Type B pancreatic cell (in vitro differentiated cells): ENCODE data around the gene TREML4. TPM values are rescaled to one million over a fixed set of nuclear protein-coding genes. Genes with fewer than 3 reads are reported as not detected.

ENCODE experiments used
- DNase-seq: peaks from one replicate; pipeline ENCODE4 v3.0.0; 2021; ENCODE audit warnings: mixed read lengths; ENCODE audit not compliant: unreplicated experiment; ENCODE audit errors: extremely low spot score
- H3K27ac Mint-ChIP-seq: 2 replicates; pipeline ENCODE4 v1.8.0; 2021; ENCODE audit warnings: mild to moderate bottlenecking, mixed read lengths
- H3K27me3 Mint-ChIP-seq: 2 replicates; pipeline ENCODE4 v1.8.0; 2021; ENCODE audit warnings: mixed read lengths
- H3K36me3 Mint-ChIP-seq: 2 replicates; pipeline ENCODE4 v1.8.0; 2021; ENCODE audit warnings: mixed read lengths
- H3K4me1 Mint-ChIP-seq: one replicate; pipeline ENCODE4 v1.8.0; 2021; ENCODE audit warnings: mixed read lengths; ENCODE audit not compliant: unreplicated experiment
- H3K4me3 Mint-ChIP-seq: 2 replicates; pipeline ENCODE4 v1.8.0; 2021; ENCODE audit warnings: mild to moderate bottlenecking, mixed read lengths
- H3K9me3 Mint-ChIP-seq: 2 replicates; pipeline ENCODE4 v1.8.0; 2021; ENCODE audit warnings: mixed read lengths
- total RNA-seq: library from RNA; stranded (reverse); gene quantifications from 2 replicates; pipeline ENCODE4 v1.2.1, GENCODE V29; 2021; ENCODE audit warnings: low replicate concordance
- TF ChIP-seq, protein P1 (sequence below): fragments of 200-600 bp; sonication (generic); conservative IDR thresholded peaks from 2 replicates; pipeline ENCODE4 v1.5.0; 2021; ENCODE audit warnings: antibody characterized with exemption, mild to moderate bottlenecking

TREML4 gene
- total RNA-seq, 1 donor from 2014 or later = not detected

- H3K27ac Mint-ChIP-seq = no peak overlapping the region
- H3K9me3 Mint-ChIP-seq = peaks cover 3% of the 10 kb centered on the region
- no peaks in the 10 kb centered on the region for H3K27me3 Mint-ChIP-seq
- no peak overlapping the region for H3K4me3 Mint-ChIP-seq
- TF ChIP-seq, protein P1, sequence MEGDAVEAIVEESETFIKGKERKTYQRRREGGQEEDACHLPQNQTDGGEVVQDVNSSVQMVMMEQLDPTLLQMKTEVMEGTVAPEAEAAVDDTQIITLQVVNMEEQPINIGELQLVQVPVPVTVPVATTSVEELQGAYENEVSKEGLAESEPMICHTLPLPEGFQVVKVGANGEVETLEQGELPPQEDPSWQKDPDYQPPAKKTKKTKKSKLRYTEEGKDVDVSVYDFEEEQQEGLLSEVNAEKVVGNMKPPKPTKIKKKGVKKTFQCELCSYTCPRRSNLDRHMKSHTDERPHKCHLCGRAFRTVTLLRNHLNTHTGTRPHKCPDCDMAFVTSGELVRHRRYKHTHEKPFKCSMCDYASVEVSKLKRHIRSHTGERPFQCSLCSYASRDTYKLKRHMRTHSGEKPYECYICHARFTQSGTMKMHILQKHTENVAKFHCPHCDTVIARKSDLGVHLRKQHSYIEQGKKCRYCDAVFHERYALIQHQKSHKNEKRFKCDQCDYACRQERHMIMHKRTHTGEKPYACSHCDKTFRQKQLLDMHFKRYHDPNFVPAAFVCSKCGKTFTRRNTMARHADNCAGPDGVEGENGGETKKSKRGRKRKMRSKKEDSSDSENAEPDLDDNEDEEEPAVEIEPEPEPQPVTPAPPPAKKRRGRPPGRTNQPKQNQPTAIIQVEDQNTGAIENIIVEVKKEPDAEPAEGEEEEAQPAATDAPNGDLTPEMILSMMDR = no peak
- no peaks in the 10 kb centered on the region for H3K4me1 Mint-ChIP-seq
- H3K36me3 Mint-ChIP-seq = no peaks in the 10 kb centered on the region
- DNase-seq = no peak
These were observed 40.3 kb downstream of the TREML4 start for GRCh38 chr6:41268478-41268877.

DNA sequence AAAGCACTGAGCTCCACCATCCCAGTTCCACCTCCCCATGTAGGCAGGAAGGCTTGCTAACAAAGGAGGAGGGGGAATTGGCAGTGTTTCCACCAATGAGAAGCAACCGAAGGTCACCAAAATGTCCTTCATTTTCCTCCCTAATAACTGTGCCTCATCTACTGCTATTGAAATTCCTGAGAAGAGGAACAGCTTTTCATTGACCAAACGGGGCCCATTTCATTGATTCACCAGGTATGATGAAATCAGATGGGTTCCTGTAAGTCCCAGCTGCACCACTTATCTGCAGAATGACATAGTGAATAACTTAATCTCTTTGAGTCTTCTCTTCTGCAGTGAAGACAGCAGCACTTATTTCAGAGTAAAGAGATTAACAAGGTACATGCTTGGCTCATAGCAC lies 41.0 kb downstream of the TREML4 start:
- Mint-ChIP-seq H3K27me3 (no peaks in the 10 kb centered on the region), H3K9me3 (no peaks in the 10 kb centered on the region), H3K36me3 (no peaks in the 10 kb centered on the region), H3K4me1 (no peaks in the 10 kb centered on the region), H3K4me3 (no peak overlapping the region), H3K27ac (no peak overlapping the region)
- TF ChIP-seq, protein P1 = no peak
- no peak for DNase-seq

DNA sequence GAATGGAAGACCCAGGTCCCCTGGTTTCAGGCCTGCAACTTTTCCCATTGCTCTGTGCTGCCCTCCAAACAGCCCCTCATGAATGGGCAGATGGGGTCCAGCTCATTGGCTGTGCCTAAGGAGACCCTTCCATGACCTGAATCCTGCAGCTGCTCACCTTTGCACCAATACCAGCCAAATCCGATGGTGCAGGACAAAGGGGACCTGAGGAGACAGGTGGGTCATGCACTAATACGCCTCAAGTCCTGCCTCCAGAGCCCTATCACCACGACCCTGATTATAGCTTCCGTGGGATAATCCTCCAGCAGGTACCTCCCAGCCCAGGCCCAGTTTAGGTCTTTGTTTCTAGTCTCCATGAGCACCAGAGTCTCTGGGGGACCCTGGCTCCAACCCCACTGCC lies 41.6 kb downstream of the TREML4 start:
- H3K9me3 Mint-ChIP-seq = no peaks in the 10 kb centered on the region
- TF ChIP-seq, protein P1 = no peak

DNA sequence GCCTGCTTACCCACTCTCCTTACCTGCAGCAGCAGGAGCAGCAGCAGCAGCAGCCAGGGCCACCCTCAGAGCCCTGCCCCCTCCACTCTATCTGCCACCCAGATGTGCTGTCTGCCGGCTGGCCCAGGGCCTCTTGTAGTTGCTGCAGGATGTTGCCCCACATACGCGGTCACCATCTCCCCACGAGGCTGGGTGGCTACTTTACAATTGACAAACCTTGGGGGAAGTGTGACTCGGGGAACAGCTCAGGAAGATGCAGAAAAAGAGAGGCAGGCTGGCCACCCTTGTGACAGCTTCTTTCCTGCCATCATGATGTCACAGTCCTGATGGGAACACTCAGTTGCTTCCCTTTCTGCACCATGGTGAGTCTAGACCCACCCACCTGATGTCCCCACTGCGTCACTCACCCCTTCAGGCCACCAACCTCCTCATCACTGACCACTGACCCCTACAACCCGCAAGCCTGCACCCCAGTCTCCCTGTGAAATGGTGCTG lies 43.8 kb downstream of the TREML4 start:
- H3K27me3 Mint-ChIP-seq = peaks cover 21% of the 10 kb centered on the region
- TF ChIP-seq, protein P1 = no peak
- H3K4me3 Mint-ChIP-seq = no peak overlapping the region
- DNase-seq = no peak
- H3K36me3 Mint-ChIP-seq = no peaks in the 10 kb centered on the region
- H3K4me1 Mint-ChIP-seq = no peaks in the 10 kb centered on the region
- H3K9me3 Mint-ChIP-seq = no peaks in the 10 kb centered on the region
- H3K27ac Mint-ChIP-seq = no peak overlapping the region

More for the DNA sequence above, 41.6 kb downstream of the TREML4 start:
- Mint-ChIP-seq H3K36me3 (no peaks in the 10 kb centered on the region), H3K4me3 (no peak overlapping the region), H3K27me3 (peaks cover under 1% of the 10 kb centered on the region), H3K4me1 (no peaks in the 10 kb centered on the region), H3K27ac (no peak overlapping the region)
- DNase-seq = no peak

DNA sequence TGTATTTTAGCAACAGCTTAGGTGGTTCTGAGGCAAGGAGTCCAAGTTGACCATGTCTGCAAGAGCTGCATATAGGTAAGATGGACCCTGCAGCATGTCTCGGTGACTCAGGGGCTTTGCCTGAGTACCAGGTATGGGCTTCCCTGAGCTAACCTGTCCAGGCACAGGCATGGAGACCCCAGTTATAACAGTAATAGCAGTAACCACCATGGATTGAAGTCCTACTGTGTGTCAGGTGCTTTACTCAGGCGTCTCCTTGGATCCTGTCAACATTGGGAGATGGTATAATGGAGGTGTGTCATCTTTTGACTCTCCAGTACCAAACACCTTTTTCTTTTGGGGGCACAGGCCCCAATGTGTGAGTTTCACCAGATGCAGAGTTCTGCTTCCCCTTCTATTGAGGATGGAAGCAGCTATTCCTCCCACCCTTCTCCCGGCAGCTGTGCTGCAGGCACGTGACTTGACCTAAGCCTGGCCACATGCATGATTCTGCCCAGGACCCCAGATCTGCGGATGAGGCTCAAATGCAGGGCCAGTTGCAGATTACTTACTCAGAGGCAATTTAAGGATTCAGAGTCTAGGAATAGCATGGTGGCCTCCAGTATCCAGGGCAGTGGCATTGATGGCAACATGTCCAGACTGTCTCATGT lies 44.6 kb downstream of the TREML4 start:
- Mint-ChIP-seq H3K4me1 (no peaks in the 10 kb centered on the region), H3K9me3 (no peaks in the 10 kb centered on the region), H3K27me3 (peaks cover 22% of the 10 kb centered on the region), H3K36me3 (no peaks in the 10 kb centered on the region), H3K4me3 (no peak overlapping the region), H3K27ac (no peak overlapping the region)
- TF ChIP-seq, protein P1 = no peak
- DNase-seq = no peak
